CD4-positive, CD25-positive, alpha-beta regulatory T cell (primary cell): ENCODE results near the gene DLG2. TPM values are rescaled to one million over a fixed set of nuclear protein-coding genes. Genes with fewer than 3 reads are reported as not detected.

ENCODE experiments used
- ATAC-seq, 2 donors: fragments of 150-1000 bp; cut with Tn5 transposase; one replicate each; pipeline ENCODE4 v1.10.0; 2021; ENCODE audit warnings: low read depth in 2 of 2, moderate number of reproducible peaks in 2 of 2, moderate library complexity in 1 of 2
- DNase-seq, 3 donors: peaks; one replicate each; pipeline versions ENCODE4 v3.0.0 to v3.0.0-alpha.2; 2012 to 2022; ENCODE audit warnings: mixed read lengths in 1 of 3
- H3K27ac ChIP-seq: one replicate; pipeline ENCODE4 v1.7.0; 2013; ENCODE audit warnings: mild to moderate bottlenecking, low read length; ENCODE audit not compliant: insufficient read depth, poor library complexity, severe bottlenecking
- H3K27me3 ChIP-seq: one replicate; pipeline ENCODE4 v1.7.0; 2013; ENCODE audit warnings: low read length; ENCODE audit not compliant: control insufficient read depth, insufficient read depth
- H3K36me3 ChIP-seq: one replicate; pipeline ENCODE4 v1.7.0; 2013; ENCODE audit warnings: mild to moderate bottlenecking, low read length, moderate library complexity; ENCODE audit not compliant: control insufficient read depth, insufficient read depth
- H3K4me1 ChIP-seq: 2 replicates; pipeline ENCODE4 v1.7.0; 2013; ENCODE audit warnings: mild to moderate bottlenecking, low read length; ENCODE audit not compliant: insufficient read depth, control insufficient read depth, poor library complexity, severe bottlenecking
- H3K4me3 ChIP-seq: one replicate; pipeline ENCODE4 v1.7.0; 2013; ENCODE audit warnings: low read depth, mild to moderate bottlenecking, low read length, moderate library complexity
- H3K9me3 ChIP-seq, 2 experiments: 1 replicate in 1 of 2; 2 replicates in 1 of 2; pipeline ENCODE4 v1.7.0; 2013; ENCODE audit warnings: low read length in 2 of 2, mild to moderate bottlenecking in 1 of 2, moderate library complexity in 1 of 2; ENCODE audit not compliant: control insufficient read depth in 2 of 2
- H3K27ac Mint-ChIP-seq, 3 donors: one replicate each; pipeline ENCODE4 v1.8.0; 2020 to 2022; ENCODE audit warnings: mild to moderate bottlenecking in 3 of 3, mixed read lengths in 3 of 3, moderate library complexity in 2 of 3
- H3K27me3 Mint-ChIP-seq: one replicate; pipeline ENCODE4 v1.8.0; 2022; ENCODE audit warnings: mild to moderate bottlenecking, mixed read lengths
- H3K36me3 Mint-ChIP-seq: one replicate; pipeline ENCODE4 v1.8.0; 2020; ENCODE audit warnings: mixed read lengths
- H3K4me1 Mint-ChIP-seq, 4 donors: one replicate each; pipeline ENCODE4 v1.8.0; 2020 to 2022; ENCODE audit warnings: mixed read lengths in 4 of 4, mild to moderate bottlenecking in 1 of 4
- H3K4me3 Mint-ChIP-seq, 4 donors: one replicate each; pipeline ENCODE4 v1.8.0; 2020 to 2022; ENCODE audit warnings: mild to moderate bottlenecking in 4 of 4, mixed read lengths in 4 of 4, moderate library complexity in 3 of 4
- H3K9me3 Mint-ChIP-seq, 7 donors: one replicate each; pipeline ENCODE4 v1.8.0; 2020 to 2022; ENCODE audit warnings: mixed read lengths in 7 of 7, mild to moderate bottlenecking in 3 of 7, moderate library complexity in 2 of 7
- polyA plus RNA-seq, 4 donors: library from polyadenylated mRNA; unstranded; fragments of 300-500 nt; fragmentation: Illumina TruSeq; gene quantifications; one replicate each; pipeline ENCODE4 v1.2.3, GENCODE V29; 2021
- total RNA-seq: library from RNA; stranded (reverse); gene quantifications from one replicate; pipeline ENCODE4 v1.2.3, GENCODE V29; 2022

DLG2 gene
- total and polyA plus RNA-seq, 5 donors from 2014 or later = 0.26 to 2.0 (median 0.94) TPM

GRCh38 chr11:85196968-85197367, 430.2 kb downstream of the DLG2 start:
- Mint-ChIP-seq H3K36me3 (no peaks in the 10 kb centered on the region), H3K27ac (no peak overlapping the region), H3K27me3 (no peaks in the 10 kb centered on the region), H3K4me3 (no peak overlapping the region), H3K4me1 (no peaks in the 10 kb centered on the region), H3K9me3 (peaks cover 2 to 12% (median 7%) of the 10 kb centered on the region in 7 donors)
- ATAC-seq = no peak
- Histone ChIP-seq H3K27me3 (no peaks in the 10 kb centered on the region), H3K9me3 (peaks cover 0 to 24% of the 10 kb centered on the region in 2 experiments), H3K36me3 (no peaks in the 10 kb centered on the region), H3K27ac (no peak overlapping the region), H3K4me1 (no peaks in the 10 kb centered on the region), H3K4me3 (no peak overlapping the region)
- no peak for DNase-seq

- H3K9me3 Mint-ChIP-seq = peaks cover 2 to 14% (median 12%) of the 10 kb centered on the region in 7 donors
- H3K4me1 ChIP-seq = no peaks in the 10 kb centered on the region
- no peaks in the 10 kb centered on the region for H3K36me3 ChIP-seq
- no peak overlapping the region for H3K27ac Mint-ChIP-seq
- H3K36me3 Mint-ChIP-seq = no peaks in the 10 kb centered on the region
- no peaks in the 10 kb centered on the region for H3K4me1 Mint-ChIP-seq
- no peaks in the 10 kb centered on the region for H3K27me3 ChIP-seq
- DNase-seq = no peak
- no peak for ATAC-seq
- no peaks in the 10 kb centered on the region for H3K27me3 Mint-ChIP-seq
- H3K4me3 ChIP-seq = no peak overlapping the region
- peaks cover 0 to 14% of the 10 kb centered on the region in 2 experiments for H3K9me3 ChIP-seq
- H3K4me3 Mint-ChIP-seq = no peak overlapping the region
- no peak overlapping the region for H3K27ac ChIP-seq
Measured at GRCh38 chr11:85195934-85196333, 431.2 kb downstream of the DLG2 start.

GRCh38 chr11:85187992-85188391, 439.2 kb downstream of the DLG2 start:
- no peak for ATAC-seq
- H3K27ac ChIP-seq = no peak overlapping the region
- H3K9me3 ChIP-seq = no peaks in the 10 kb centered on the region
- no peaks in the 10 kb centered on the region for H3K4me1 Mint-ChIP-seq
- no peak overlapping the region for H3K4me3 Mint-ChIP-seq
- no peaks in the 10 kb centered on the region for H3K4me1 ChIP-seq
- H3K27ac Mint-ChIP-seq = no peak overlapping the region
- peaks cover 0 to 34% (median 14%) of the 10 kb centered on the region in 7 donors for H3K9me3 Mint-ChIP-seq
- no peaks in the 10 kb centered on the region for H3K27me3 Mint-ChIP-seq
- no peaks in the 10 kb centered on the region for H3K36me3 Mint-ChIP-seq
- H3K4me3 ChIP-seq = no peak overlapping the region
- no peaks in the 10 kb centered on the region for H3K27me3 ChIP-seq
- H3K36me3 ChIP-seq = no peaks in the 10 kb centered on the region
- DNase-seq = no peak

DNA sequence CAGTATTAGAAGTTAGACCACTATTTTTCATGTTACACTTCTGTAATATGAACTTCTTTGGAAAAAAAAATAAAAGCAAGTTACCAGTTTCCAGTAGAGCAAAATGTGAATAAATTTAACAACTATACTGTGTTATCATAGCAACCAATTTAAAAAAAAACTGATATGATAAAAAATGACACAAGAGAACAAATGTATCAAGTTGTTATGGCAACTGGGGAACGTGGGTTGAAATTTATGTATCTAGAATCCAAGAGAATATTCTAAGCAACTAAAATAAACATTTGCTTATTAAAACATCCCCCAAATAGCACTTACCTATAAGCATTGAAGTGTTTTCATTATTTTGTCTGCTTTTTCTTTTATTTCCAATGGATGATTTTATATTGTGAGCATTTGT, 442.4 kb downstream of the DLG2 start:
- Mint-ChIP-seq H3K36me3 (no peaks in the 10 kb centered on the region), H3K27me3 (no peaks in the 10 kb centered on the region), H3K4me3 (no peak overlapping the region), H3K9me3 (peaks cover 0 to 23% (median 5%) of the 10 kb centered on the region in 7 donors), H3K27ac (no peak overlapping the region), H3K4me1 (no peaks in the 10 kb centered on the region)
- H3K9me3 ChIP-seq = no peaks in the 10 kb centered on the region
- no peaks in the 10 kb centered on the region for H3K4me1 ChIP-seq
- no peaks in the 10 kb centered on the region for H3K36me3 ChIP-seq
- no peak overlapping the region for H3K4me3 ChIP-seq
- no peak overlapping the region for H3K27ac ChIP-seq
- DNase-seq = no peak
- no peaks in the 10 kb centered on the region for H3K27me3 ChIP-seq
- no peak for ATAC-seq

DNA sequence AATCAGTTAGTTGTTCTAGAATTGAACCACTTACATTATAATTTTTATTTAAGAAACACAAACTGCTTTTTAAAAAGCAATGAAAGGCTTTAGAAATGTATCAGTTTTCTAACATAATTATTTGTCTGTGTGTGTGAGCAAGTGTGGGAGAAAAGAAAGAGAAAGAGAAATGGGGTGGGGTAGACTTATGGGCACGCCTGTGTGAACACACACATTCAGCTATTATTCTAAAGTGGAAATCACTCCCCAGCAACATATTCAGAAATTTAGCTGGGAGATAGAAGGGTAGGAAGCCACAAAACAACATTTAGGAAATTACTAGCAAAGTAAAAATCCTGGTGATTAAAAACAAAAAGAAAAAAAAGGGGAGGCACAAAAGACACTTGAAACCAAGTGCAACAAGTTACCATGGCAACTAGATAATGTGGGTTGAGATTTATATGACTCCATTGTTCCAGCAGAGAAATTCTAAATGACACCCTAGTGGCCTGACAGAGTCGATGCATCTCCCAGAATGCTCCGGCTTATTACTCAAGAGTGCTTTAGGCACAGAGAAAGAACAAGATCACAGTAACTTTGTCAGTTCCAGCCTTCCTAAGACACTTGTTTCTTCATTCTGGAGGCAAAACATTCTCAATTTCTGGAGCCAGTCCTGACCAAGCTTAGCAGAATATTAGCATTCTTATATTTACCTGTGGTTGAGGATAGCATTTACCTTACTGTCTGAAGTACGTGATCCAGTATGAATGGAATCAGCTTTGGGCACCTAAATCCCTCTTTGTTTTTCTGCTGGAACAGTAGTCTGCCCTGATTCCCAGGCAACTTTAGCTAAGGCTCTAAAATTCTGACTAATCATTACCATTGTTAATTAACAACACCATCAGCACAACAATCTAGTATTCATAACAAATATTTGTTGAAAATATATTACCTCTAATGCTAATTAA, 444.4 kb downstream of the DLG2 start:
- Mint-ChIP-seq H3K27ac (no peak overlapping the region), H3K4me3 (no peak overlapping the region), H3K4me1 (no peaks in the 10 kb centered on the region), H3K36me3 (no peaks in the 10 kb centered on the region), H3K27me3 (no peaks in the 10 kb centered on the region), H3K9me3 (peaks cover 2 to 17% (median 4%) of the 10 kb centered on the region in 7 donors)
- ATAC-seq = no peak
- H3K27me3 ChIP-seq = no peaks in the 10 kb centered on the region
- DNase-seq = no peak
- H3K36me3 ChIP-seq = no peaks in the 10 kb centered on the region
- H3K4me3 ChIP-seq = no peak overlapping the region
- no peaks in the 10 kb centered on the region for H3K9me3 ChIP-seq
- H3K4me1 ChIP-seq = no peaks in the 10 kb centered on the region
- no peak overlapping the region for H3K27ac ChIP-seq

DNA sequence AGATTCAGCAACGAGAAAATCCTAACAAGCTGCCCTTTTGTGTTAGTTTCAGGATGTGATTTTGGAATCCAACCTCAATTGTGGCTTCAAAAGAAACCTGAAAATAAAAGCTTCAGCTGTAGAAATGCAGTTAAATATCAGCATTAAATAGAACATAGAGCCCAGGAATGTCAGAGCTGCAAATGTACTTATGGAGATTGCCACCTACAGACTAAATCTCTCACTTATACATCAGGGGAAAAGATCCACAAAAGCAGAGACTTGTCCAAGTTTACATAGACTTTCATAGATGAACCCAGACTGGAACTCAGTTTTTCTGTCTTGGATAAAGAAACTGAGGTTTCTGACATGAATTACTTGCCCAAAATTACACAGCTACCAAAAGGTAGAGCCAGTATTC, 446.6 kb downstream of the DLG2 start:
- H3K4me1 Mint-ChIP-seq = no peaks in the 10 kb centered on the region
- no peaks in the 10 kb centered on the region for H3K27me3 Mint-ChIP-seq
- Histone ChIP-seq H3K4me3 (no peak overlapping the region), H3K9me3 (no peaks in the 10 kb centered on the region), H3K27ac (no peak overlapping the region), H3K36me3 (no peaks in the 10 kb centered on the region), H3K4me1 (no peaks in the 10 kb centered on the region), H3K27me3 (no peaks in the 10 kb centered on the region)
- H3K27ac Mint-ChIP-seq = no peak overlapping the region
- ATAC-seq = no peak
- no peaks in the 10 kb centered on the region for H3K36me3 Mint-ChIP-seq
- no peak overlapping the region for H3K4me3 Mint-ChIP-seq
- no peak for DNase-seq
- H3K9me3 Mint-ChIP-seq = peaks cover 2 to 14% (median 7%) of the 10 kb centered on the region in 7 donors

- H3K27ac ChIP-seq = no peak overlapping the region
- Mint-ChIP-seq H3K4me3 (no peak overlapping the region), H3K27me3 (no peaks in the 10 kb centered on the region), H3K9me3 (peaks cover 3 to 46% (median 18%) of the 10 kb centered on the region in 7 donors), H3K27ac (peak overlapping the region in 1 of 3 donors; percentile 29), H3K36me3 (no peaks in the 10 kb centered on the region), H3K4me1 (no peaks in the 10 kb centered on the region)
- no peaks in the 10 kb centered on the region for H3K27me3 ChIP-seq
- no peak for ATAC-seq
- H3K36me3 ChIP-seq = no peaks in the 10 kb centered on the region
- H3K4me3 ChIP-seq = no peak overlapping the region
- no peaks in the 10 kb centered on the region for H3K4me1 ChIP-seq
- H3K9me3 ChIP-seq = peaks cover 0 to 23% of the 10 kb centered on the region in 2 experiments
- no peak for DNase-seq
Measured at GRCh38 chr11:85171648-85172257, 455.4 kb downstream of the DLG2 start.
